ENCODE measurements around the gene TNC.

Gene TNC

GRCh38 chr9:115107701-115108100, 10.3 kb downstream of the TNC start:
- no peaks in the 10 kb centered on the region for H3K36me3 ChIP-seq (ENCODE audit: control insufficient read depth, insufficient read depth, low read length)
- no peaks in the 10 kb centered on the region for H3K4me1 ChIP-seq
- no peaks in the 10 kb centered on the region for H3K9me3 ChIP-seq (ENCODE audit: control insufficient read depth, low read length)
- H3K27me3 ChIP-seq (ENCODE audit: control insufficient read depth, insufficient read depth, low read length): no peaks in the 10 kb centered on the region
- H3K9ac ChIP-seq: no peak overlapping the region
- no peak overlapping the region for H3K4me3 ChIP-seq (ENCODE audit: low read depth, low read length)
- no peak overlapping the region for H2AFZ ChIP-seq
- no peak overlapping the region for H3K4me2 ChIP-seq (ENCODE audit: low read length)
- TF ChIP-seq, protein P1, sequence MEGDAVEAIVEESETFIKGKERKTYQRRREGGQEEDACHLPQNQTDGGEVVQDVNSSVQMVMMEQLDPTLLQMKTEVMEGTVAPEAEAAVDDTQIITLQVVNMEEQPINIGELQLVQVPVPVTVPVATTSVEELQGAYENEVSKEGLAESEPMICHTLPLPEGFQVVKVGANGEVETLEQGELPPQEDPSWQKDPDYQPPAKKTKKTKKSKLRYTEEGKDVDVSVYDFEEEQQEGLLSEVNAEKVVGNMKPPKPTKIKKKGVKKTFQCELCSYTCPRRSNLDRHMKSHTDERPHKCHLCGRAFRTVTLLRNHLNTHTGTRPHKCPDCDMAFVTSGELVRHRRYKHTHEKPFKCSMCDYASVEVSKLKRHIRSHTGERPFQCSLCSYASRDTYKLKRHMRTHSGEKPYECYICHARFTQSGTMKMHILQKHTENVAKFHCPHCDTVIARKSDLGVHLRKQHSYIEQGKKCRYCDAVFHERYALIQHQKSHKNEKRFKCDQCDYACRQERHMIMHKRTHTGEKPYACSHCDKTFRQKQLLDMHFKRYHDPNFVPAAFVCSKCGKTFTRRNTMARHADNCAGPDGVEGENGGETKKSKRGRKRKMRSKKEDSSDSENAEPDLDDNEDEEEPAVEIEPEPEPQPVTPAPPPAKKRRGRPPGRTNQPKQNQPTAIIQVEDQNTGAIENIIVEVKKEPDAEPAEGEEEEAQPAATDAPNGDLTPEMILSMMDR (IDR thresholded peaks at IDR 0.05): no peak
- H3K79me2 ChIP-seq: no peaks in the 10 kb centered on the region
- no peak overlapping the region for H3K27ac ChIP-seq

- TF ChIP-seq, protein P1 (IDR thresholded peaks at IDR 0.05): no peak
- Histone ChIP-seq H3K9me3 (ENCODE audit: control insufficient read depth, low read length) (no peaks in the 10 kb centered on the region), H3K4me2 (ENCODE audit: low read length) (no peak overlapping the region), H3K27me3 (ENCODE audit: control insufficient read depth, insufficient read depth, low read length) (no peaks in the 10 kb centered on the region), H3K4me1 (no peaks in the 10 kb centered on the region), H3K4me3 (ENCODE audit: low read depth, low read length) (no peak overlapping the region), H2AFZ (no peak overlapping the region), H3K79me2 (no peaks in the 10 kb centered on the region), H3K36me3 (ENCODE audit: control insufficient read depth, insufficient read depth, low read length) (no peaks in the 10 kb centered on the region), H3K9ac (no peak overlapping the region), H3K27ac (no peak overlapping the region)
Observed at GRCh38 chr9:115106642-115107041, 11.3 kb downstream of the TNC start.

DNA sequence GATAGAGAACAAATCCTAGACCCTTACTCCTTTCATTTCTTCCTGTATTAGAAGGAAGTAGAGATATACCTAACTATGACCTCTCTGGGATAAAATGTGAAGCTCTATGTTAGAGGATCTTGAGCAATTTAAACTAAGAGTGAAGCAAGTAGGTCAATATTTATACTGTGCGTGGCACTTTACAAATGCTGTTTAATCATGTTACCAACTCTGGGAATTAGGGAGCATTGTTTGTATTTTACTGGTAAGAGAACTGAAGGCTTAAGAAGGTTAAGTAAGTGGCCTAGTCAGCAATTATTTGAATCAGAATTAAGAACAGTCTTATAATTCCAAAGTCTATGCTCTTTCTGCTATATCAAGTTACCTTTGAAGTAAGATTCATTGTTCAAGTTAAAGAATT, 12.0 kb downstream of the TNC start:
- no peaks in the 10 kb centered on the region for H3K4me1 ChIP-seq
- no peaks in the 10 kb centered on the region for H3K9me3 ChIP-seq (ENCODE audit: control insufficient read depth, low read length)
- no peak overlapping the region for H3K4me2 ChIP-seq (ENCODE audit: low read length)
- H3K79me2 ChIP-seq: no peaks in the 10 kb centered on the region
- H3K36me3 ChIP-seq (ENCODE audit: control insufficient read depth, insufficient read depth, low read length): no peaks in the 10 kb centered on the region
- no peak overlapping the region for H3K27ac ChIP-seq
- H3K27me3 ChIP-seq (ENCODE audit: control insufficient read depth, insufficient read depth, low read length): no peaks in the 10 kb centered on the region
- no peak overlapping the region for H3K4me3 ChIP-seq (ENCODE audit: low read depth, low read length)
- H3K9ac ChIP-seq: no peak overlapping the region
- no peak overlapping the region for H2AFZ ChIP-seq
- TF ChIP-seq, protein P1 (IDR thresholded peaks at IDR 0.05): no peak

DNA sequence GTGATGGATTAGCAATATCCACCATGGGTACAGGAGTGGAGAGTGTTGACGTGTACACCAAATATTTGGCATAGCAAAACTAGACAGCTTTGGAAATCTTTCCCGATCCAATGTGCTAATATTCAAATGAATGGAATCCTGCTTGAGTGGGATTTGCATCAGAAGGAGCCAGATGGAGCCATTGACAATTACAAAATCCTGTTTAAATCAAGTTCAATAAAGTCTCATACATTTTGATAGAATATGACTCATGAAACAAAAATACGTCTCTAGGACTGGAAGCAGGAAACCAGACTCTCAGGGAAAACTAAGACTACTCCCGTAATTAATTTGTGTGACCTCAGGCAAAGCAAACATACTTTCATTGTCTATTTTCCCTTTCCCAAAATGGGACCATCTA, 13.0 kb downstream of the TNC start:
- Histone ChIP-seq H3K36me3 (ENCODE audit: control insufficient read depth, insufficient read depth, low read length) (no peaks in the 10 kb centered on the region), H3K9me3 (ENCODE audit: control insufficient read depth, low read length) (no peaks in the 10 kb centered on the region), H3K9ac (no peak overlapping the region), H3K4me1 (no peaks in the 10 kb centered on the region), H3K4me2 (ENCODE audit: low read length) (no peak overlapping the region), H2AFZ (no peak overlapping the region), H3K79me2 (no peaks in the 10 kb centered on the region), H3K27ac (no peak overlapping the region), H3K27me3 (ENCODE audit: control insufficient read depth, insufficient read depth, low read length) (no peaks in the 10 kb centered on the region), H3K4me3 (ENCODE audit: low read depth, low read length) (no peak overlapping the region)
- TF ChIP-seq, protein P1 (IDR thresholded peaks at IDR 0.05): no peak

DNA sequence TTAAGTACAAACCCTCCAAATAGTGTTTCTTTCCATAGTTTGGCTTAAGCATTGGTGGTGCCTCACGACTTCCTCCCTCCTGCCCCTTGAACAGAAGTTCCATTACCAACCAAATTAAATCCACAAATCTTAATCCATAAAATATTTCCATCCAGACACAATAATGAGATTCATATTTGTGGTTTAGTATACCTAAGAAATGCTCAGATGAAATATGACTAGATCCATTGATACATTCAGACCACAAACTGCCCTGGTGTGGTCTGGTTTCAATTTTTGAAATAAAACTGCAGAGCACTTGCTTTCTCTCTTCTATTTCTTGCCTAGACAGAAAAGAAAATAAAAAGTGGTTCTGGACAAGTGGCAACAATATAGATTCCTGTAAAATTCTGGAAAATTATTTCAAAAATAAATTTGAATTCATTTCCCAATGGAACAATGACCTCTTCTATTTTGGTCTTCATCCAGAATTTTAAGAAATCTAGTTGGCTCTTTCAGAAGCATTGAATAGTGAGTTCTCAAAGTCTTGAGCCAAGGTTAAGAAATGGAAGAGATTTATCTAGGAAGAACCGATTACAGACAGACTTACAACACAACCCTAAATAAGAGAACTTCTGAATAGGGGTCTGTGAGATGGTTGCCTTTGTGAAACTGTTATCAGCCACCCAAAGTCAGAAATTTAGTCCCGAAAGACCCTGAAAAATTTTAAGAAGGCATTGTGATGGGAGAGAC, 14.0 kb downstream of the TNC start:
- Histone ChIP-seq H3K9me3 (ENCODE audit: control insufficient read depth, low read length) (no peaks in the 10 kb centered on the region), H3K79me2 (no peaks in the 10 kb centered on the region), H3K27me3 (ENCODE audit: control insufficient read depth, insufficient read depth, low read length) (no peaks in the 10 kb centered on the region), H3K4me3 (ENCODE audit: low read depth, low read length) (no peak overlapping the region), H3K4me1 (no peaks in the 10 kb centered on the region), H2AFZ (no peak overlapping the region), H3K9ac (no peak overlapping the region), H3K27ac (no peak overlapping the region), H3K36me3 (ENCODE audit: control insufficient read depth, insufficient read depth, low read length) (no peaks in the 10 kb centered on the region), H3K4me2 (ENCODE audit: low read length) (no peak overlapping the region)
- TF ChIP-seq, protein P1 (IDR thresholded peaks at IDR 0.05): no peak

All from parathyroid adenoma (tissue), 2 donors.